Activated naive CD4-positive, alpha-beta T cell (primary cell): Measurements from ENCODE around the gene CTNNA3.

Experiments
- DNase-seq, 4 experiments: peaks; one replicate each; lab custom pipeline; 2025; lab: John Stamatoyannopoulos, UW

Gene CTNNA3

GRCh38 chr10:66811211-66811610 is 884.8 kb downstream of the CTNNA3 start:
- DNase-seq = no peak

GRCh38 chr10:66809402-66809801 is 886.6 kb downstream of the CTNNA3 start:
- DNase-seq = no peak

- no peak for DNase-seq
Measured at GRCh38 chr10:66805612-66806011, 890.4 kb downstream of the CTNNA3 start.

- DNase-seq = no peak
Measured at GRCh38 chr10:66804962-66805361, 891.0 kb downstream of the CTNNA3 start.

DNA sequence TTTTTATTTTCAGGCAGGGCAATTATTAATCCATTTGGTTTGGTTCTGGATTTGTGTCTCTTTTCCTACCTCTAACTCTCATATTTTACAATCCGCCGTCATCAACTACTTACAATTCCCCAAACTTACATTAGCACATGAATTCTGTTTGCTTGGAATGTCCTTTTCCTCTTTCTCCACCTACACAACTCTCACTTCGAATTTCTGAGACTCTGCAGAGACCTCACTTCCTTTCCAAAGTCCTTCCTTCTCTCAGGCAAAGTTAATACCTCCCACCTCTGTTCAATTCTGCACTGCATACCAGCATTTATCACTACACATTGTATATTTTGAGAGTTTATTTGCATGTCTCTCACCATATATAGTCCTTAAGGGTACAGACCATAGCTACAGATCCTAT is 892.8 kb downstream of the CTNNA3 start:
- DNase-seq = no peak

DNA sequence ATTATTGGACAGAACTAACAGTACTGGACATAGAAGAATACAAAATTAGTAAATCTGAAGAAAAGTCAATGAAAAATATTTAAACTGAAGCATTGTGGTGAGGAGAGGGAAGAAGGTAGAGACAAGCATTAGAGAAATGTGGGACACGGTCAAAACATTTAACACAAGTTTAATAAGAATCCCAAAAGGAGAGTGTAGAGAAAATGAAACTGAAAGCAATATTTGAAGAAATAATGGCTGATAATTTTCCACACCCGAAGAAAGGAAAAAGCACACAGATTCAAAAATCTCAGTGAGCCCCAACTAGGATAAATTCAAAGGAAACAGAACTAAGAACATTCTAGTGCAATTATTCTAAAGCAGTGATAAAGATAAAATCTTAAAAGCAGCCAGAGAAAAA is 896.5 kb downstream of the CTNNA3 start:
- DNase-seq = no peak

GRCh38 chr10:66795866-66796265 is 900.1 kb downstream of the CTNNA3 start:
- no peak for DNase-seq

- no peak for DNase-seq
Measured at GRCh38 chr10:66792441-66792840, 903.6 kb downstream of the CTNNA3 start.

- no peak for DNase-seq
Measured at GRCh38 chr10:66788178-66788987, 907.6 kb downstream of the CTNNA3 start.

DNA sequence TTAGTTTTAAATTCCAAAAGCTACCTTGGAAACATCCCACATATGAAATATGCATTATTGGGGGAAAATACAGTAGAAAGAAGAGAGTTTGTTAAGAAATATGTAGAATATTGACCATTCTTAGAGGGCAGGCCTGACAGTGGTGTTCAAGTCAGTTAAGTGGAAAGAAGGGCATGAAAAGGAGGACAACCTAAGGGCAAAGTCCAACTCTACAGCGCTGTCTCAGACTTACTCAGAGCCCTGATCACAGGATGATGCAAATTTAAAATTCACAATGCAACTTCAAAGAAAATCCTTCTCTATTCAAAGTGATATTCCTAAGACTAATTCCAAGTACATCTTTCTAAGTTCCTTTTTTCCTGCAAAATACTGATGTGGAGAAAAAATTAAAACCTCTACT is 909.3 kb downstream of the CTNNA3 start:
- DNase-seq = no peak

GRCh38 chr10:66784770-66785169 is 911.2 kb downstream of the CTNNA3 start:
- DNase-seq = no peak

- DNase-seq = no peak
Measured at GRCh38 chr10:66783316-66783715, 912.7 kb downstream of the CTNNA3 start.

GRCh38 chr10:66782776-66783175 is 913.2 kb downstream of the CTNNA3 start:
- DNase-seq = no peak

DNA sequence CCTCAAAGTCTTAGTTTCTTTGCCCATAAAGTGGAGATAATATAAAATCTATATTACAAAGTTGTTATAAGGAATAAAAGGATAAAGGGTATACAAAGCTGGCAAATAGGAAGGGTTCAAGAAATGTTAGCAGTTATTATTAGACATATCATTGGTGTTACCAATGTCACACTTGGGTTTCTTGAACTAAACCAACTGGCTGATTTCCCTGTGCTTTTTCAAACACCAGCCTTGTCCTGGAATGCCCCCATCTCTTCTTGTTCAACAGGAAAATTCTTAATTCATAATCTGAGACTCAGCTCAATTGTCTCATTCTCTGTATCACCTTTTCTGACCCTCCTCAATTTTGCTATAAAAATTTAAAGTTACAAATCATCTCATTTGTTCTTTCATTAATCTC is 913.9 kb downstream of the CTNNA3 start:
- no peak for DNase-seq

DNA sequence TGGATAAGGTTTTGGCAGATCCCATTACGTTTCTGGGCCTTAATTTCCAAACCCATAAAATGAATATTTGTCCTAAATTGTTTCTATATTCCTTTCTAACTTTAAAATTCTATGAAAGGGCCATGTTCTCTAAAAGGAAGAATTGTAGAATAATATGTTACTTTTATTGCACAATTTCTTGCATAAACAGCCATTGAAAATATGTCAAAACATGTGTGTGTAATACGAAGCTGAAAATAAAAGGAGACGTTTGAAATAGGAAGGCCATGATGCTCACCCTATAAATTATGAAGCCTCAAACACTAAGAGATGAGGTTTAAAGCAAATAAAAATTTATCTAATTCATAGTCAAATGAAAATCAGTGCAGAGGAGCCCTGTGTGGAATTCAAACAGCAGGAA is 915.2 kb downstream of the CTNNA3 start:
- DNase-seq = no peak

DNA sequence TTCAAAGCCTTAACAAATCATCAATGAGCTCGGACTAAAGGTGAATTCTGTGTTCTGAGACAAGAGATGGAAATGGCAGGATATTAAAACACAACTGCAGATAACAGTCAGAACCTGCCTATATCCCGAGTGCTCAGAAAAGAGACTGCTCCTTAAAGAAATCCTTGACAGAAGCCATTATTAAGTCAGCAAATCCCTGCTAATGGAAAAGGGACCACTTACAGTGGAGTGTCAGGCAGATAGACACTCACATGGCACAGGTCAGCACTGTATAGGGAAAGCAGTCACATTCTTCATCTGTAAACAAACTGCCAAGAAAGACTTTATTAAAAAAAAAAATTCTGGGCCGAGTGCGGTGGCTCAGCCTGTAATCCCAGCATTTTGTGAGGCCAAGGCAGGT is 917.6 kb downstream of the CTNNA3 start:
- no peak for DNase-seq

GRCh38 chr10:66777665-66778064 is 918.3 kb downstream of the CTNNA3 start:
- no peak for DNase-seq

- no peak for DNase-seq
Measured at GRCh38 chr10:66773472-66773817, 922.5 kb downstream of the CTNNA3 start.

- DNase-seq = no peak
Measured at GRCh38 chr10:66772548-66773471, 923.2 kb downstream of the CTNNA3 start.

GRCh38 chr10:66767707-66768106 is 928.3 kb downstream of the CTNNA3 start:
- DNase-seq = no peak

DNA sequence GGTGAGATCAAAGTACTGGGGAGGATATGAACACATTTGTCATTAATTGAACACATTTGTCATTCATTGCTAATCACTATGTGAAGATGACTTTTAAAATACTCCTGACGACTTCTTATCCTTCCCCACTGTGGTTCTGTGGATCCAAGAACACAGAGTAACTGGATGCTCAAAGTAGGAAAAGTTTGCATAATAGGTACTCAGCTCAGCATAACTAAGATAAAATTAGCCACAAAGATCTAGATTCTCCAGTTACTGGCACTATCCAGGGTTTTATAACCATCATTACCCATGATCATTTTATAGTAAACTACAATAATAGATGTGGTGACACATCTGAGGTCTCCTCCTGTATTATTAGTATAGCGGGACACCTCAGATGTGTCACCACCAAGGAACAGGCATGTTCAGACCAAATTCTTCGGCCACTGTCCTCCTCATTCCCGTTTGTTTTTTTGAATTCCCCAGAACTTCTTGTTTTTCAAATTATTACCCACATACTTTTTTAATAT is 933.7 kb downstream of the CTNNA3 start:
- DNase-seq = no peak

DNA sequence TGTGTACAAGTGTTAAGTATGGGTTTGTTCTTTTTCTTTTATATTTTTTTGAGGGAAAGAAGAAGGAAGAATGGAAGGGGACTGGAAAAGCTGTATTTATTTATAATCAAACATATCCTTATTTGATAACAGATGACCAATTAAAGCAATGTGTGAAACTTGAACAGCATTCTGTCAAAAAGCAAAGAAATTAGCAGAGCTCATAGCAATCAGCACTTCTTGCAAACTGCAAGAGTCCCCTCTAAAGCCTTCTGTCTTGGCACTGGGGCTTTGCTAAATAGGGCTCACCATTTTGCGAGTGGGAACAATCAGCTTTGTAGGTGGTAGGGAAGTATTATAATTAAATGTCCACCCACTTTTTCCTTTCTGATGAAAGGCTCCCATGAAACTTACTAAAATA is 935.1 kb downstream of the CTNNA3 start:
- no peak for DNase-seq

GRCh38 chr10:66755474-66755873 is 940.5 kb downstream of the CTNNA3 start:
- DNase-seq = no peak
